Measurements from ENCODE around the gene GABRE.

- TF ChIP-seq CTCF (tag by site-specific recombination; IDR thresholded peaks at IDR 0.05): no peak
- no peak for TF ChIP-seq YY1 (tag by site-specific recombination; IDR thresholded peaks at IDR 0.05)
- TF ChIP-seq YY2 (tag by site-specific recombination; IDR thresholded peaks at IDR 0.05): no peak
- no peak for TF ChIP-seq ZNF830 (tag by site-specific recombination; IDR thresholded peaks at IDR 0.05; ENCODE audit: low read depth)
- TF ChIP-seq MYNN (tag by site-specific recombination; IDR thresholded peaks at IDR 0.05; ENCODE audit: borderline replicate concordance): no peak
- no peak for TF ChIP-seq ZFP41 (tag by site-specific recombination; IDR thresholded peaks at IDR 0.05; ENCODE audit: borderline replicate concordance)
- TF ChIP-seq ZNF704 (tag by site-specific recombination; IDR thresholded peaks at IDR 0.05): no peak
Observed at GRCh38 chrX:151987108-151987507, 12.6 kb upstream of the GABRE start.
